8988T (cell line): Measurements from ENCODE around the gene NRG3.

Source experiments
- DNase-seq: peaks from one replicate; pipeline ENCODE4 v3.0.0; 2011

Gene NRG3

GRCh38 chr10:82128527-82128926 is 253.5 kb downstream of the NRG3 start:
- no peak for DNase-seq

GRCh38 chr10:82136103-82136502 is 261.1 kb downstream of the NRG3 start:
- DNase-seq = no peak

GRCh38 chr10:82144153-82144552 is 269.2 kb downstream of the NRG3 start:
- no peak for DNase-seq

- no peak for DNase-seq
Observed at GRCh38 chr10:82148764-82149163, 273.8 kb downstream of the NRG3 start.

GRCh38 chr10:82149674-82150073 is 274.7 kb downstream of the NRG3 start:
- DNase-seq = no peak

GRCh38 chr10:82150123-82150900 is 275.3 kb downstream of the NRG3 start:
- DNase-seq = no peak

GRCh38 chr10:82160307-82160706 is 285.3 kb downstream of the NRG3 start:
- no peak for DNase-seq

- no peak for DNase-seq
Observed at GRCh38 chr10:82161264-82161663, 286.3 kb downstream of the NRG3 start.

GRCh38 chr10:82162549-82163195 is 287.7 kb downstream of the NRG3 start:
- DNase-seq = no peak

GRCh38 chr10:82171899-82172298 is 296.9 kb downstream of the NRG3 start:
- DNase-seq = no peak

GRCh38 chr10:82176587-82176986 is 301.6 kb downstream of the NRG3 start:
- no peak for DNase-seq

GRCh38 chr10:82190432-82191260 is 315.7 kb downstream of the NRG3 start:
- DNase-seq = no peak

GRCh38 chr10:82191653-82192052 is 316.7 kb downstream of the NRG3 start:
- no peak for DNase-seq

GRCh38 chr10:82192665-82193064 is 317.7 kb downstream of the NRG3 start:
- no peak for DNase-seq

- DNase-seq = no peak
Observed at GRCh38 chr10:82194419-82194818, 319.4 kb downstream of the NRG3 start.

- DNase-seq = no peak
Observed at GRCh38 chr10:82206831-82207230, 331.8 kb downstream of the NRG3 start.

- no peak for DNase-seq
Observed at GRCh38 chr10:82208726-82209125, 333.7 kb downstream of the NRG3 start.

GRCh38 chr10:82210331-82210730 is 335.3 kb downstream of the NRG3 start:
- DNase-seq = no peak

GRCh38 chr10:82211346-82211745 is 336.4 kb downstream of the NRG3 start:
- DNase-seq = no peak

GRCh38 chr10:82212753-82213152 is 337.8 kb downstream of the NRG3 start:
- no peak for DNase-seq

- DNase-seq = no peak
Observed at GRCh38 chr10:82213784-82214183, 338.8 kb downstream of the NRG3 start.

GRCh38 chr10:82221056-82221455 is 346.1 kb downstream of the NRG3 start:
- no peak for DNase-seq

GRCh38 chr10:82221601-82222149 is 346.7 kb downstream of the NRG3 start:
- DNase-seq = no peak
